HL-60 (cell line): Measurements from ENCODE around the gene LCE3A.

Experiments
- CTCF ChIP-seq: IDR thresholded peaks from one replicate; pipeline ENCODE4 v1.5.1; 2011; ENCODE audit warnings: low read length, control low read depth, inconsistent platforms; ENCODE audit not compliant: insufficient read depth
- GABPA ChIP-seq: IDR thresholded peaks from 2 replicates; pipeline ENCODE4 v1.6.1; 2012; ENCODE audit warnings: low read depth
- POLR2AphosphoS5 ChIP-seq: IDR thresholded peaks from 2 replicates; pipeline ENCODE4 v1.6.1; 2012; ENCODE audit warnings: low read depth
- REST ChIP-seq: IDR thresholded peaks from 2 replicates; pipeline ENCODE4 v1.6.1; 2012; ENCODE audit warnings: low read depth; ENCODE audit not compliant: insufficient replicate concordance
- SPI1 ChIP-seq: IDR thresholded peaks from 2 replicates; pipeline ENCODE4 v1.6.1; 2012; ENCODE audit warnings: low read depth, mild to moderate bottlenecking, borderline replicate concordance

GRCh38 chr1:152599934-152600333 lies 23.0 kb downstream of the LCE3A start, which contains the start of gene LCE3C:
- no peak for TF ChIP-seq CTCF
- no peak for TF ChIP-seq REST
- TF ChIP-seq POLR2AphosphoS5 = no peak
- no peak for TF ChIP-seq GABPA
- no peak for TF ChIP-seq SPI1
